ENCODE data around the gene RNF223. TPM values are rescaled to one million over a fixed set of nuclear protein-coding genes. Genes with fewer than 3 reads are reported as not detected.

Gene RNF223
- total RNA-seq, 4 donors from 2014 or later = not detected

GRCh38 chr1:1044455-1045078 is 29.5 kb downstream of the RNF223 start:
- Histone ChIP-seq H3K27ac (no peak overlapping the region), H3K9me3 (no peaks in the 10 kb centered on the region), H3K4me1 (peaks cover 8 to 11% of the 10 kb centered on the region in 2 donors), H3K27me3 (no peaks in the 10 kb centered on the region), H3K36me3 (peaks cover 23 to 26% of the 10 kb centered on the region in 2 donors), H3K4me3 (replicated peaks in 1 of 3) (no peak overlapping the region)
- no peak for DNase-seq
- intact Hi-C loops (cut with DNase I) = no loop called here
- no peak for TF ChIP-seq CTCF (IDR thresholded peaks at IDR 0.05)
- TF ChIP-seq POLR2A (IDR thresholded peaks at IDR 0.05) = no peak
- 92 to 95% methylated on average over 33 to 34 of the region's 34 CpGs for WGBS, 2 donors

- Histone ChIP-seq H3K27me3 (no peaks in the 10 kb centered on the region), H3K4me1 (peaks cover 8 to 14% of the 10 kb centered on the region in 2 donors), H3K4me3 (replicated peaks in 1 of 3) (no peak overlapping the region), H3K36me3 (peaks cover 23 to 26% of the 10 kb centered on the region in 2 donors), H3K9me3 (no peaks in the 10 kb centered on the region), H3K27ac (no peak overlapping the region)
- intact Hi-C loops (cut with DNase I) = no loop called here
- no peak for TF ChIP-seq CTCF (IDR thresholded peaks at IDR 0.05)
- TF ChIP-seq POLR2A (IDR thresholded peaks at IDR 0.05) = no peak
- 97 to 99% methylated on average over 18 to 24 of the region's 33 CpGs for WGBS, 2 donors
- DNase-seq = no peak
Measured at GRCh38 chr1:1043921-1044320, 30.2 kb downstream of the RNF223 start.

GRCh38 chr1:1043411-1043810 is 30.7 kb downstream of the RNF223 start:
- H3K27ac ChIP-seq = no peak overlapping the region
- no peaks in the 10 kb centered on the region for H3K9me3 ChIP-seq
- no peak overlapping the region for H3K4me3 ChIP-seq (replicated peaks in 1 of 3)
- DNase-seq = no peak
- WGBS, 2 donors = 96 to 98% methylated on average over 12 to 21 of the region's 27 CpGs
- TF ChIP-seq CTCF (IDR thresholded peaks at IDR 0.05) (no peak), POLR2A (IDR thresholded peaks at IDR 0.05) (no peak)
- H3K27me3 ChIP-seq = no peaks in the 10 kb centered on the region
- H3K36me3 ChIP-seq = peaks cover 23 to 26% of the 10 kb centered on the region in 2 donors
- peaks cover 8 to 14% of the 10 kb centered on the region in 2 donors for H3K4me1 ChIP-seq
- intact Hi-C loops (cut with DNase I) = no loop called here

- DNase-seq = no peak
- Histone ChIP-seq H3K4me3 (replicated peaks in 1 of 3) (no peak overlapping the region), H3K9me3 (no peaks in the 10 kb centered on the region), H3K36me3 (peaks cover 23% of the 10 kb centered on the region in 2 donors), H3K27ac (no peak overlapping the region), H3K4me1 (peaks cover 8 to 14% of the 10 kb centered on the region in 2 donors), H3K27me3 (no peaks in the 10 kb centered on the region)
- TF ChIP-seq POLR2A (IDR thresholded peaks at IDR 0.05) = no peak
- no peak for TF ChIP-seq CTCF (IDR thresholded peaks at IDR 0.05)
- intact Hi-C loops (cut with DNase I) = no loop called here
- WGBS, 2 donors = 87 to 100% methylated on average over 2 to 3 of the region's 10 CpGs
Measured at GRCh38 chr1:1042835-1043234, 31.3 kb downstream of the RNF223 start.

GRCh38 chr1:1041873-1042272 is 32.2 kb downstream of the RNF223 start:
- H3K4me3 ChIP-seq (replicated peaks in 1 of 3) = no peak overlapping the region
- H3K27me3 ChIP-seq = no peaks in the 10 kb centered on the region
- H3K27ac ChIP-seq = no peak overlapping the region
- no peaks in the 10 kb centered on the region for H3K9me3 ChIP-seq
- peaks cover 13 to 14% of the 10 kb centered on the region in 2 donors for H3K36me3 ChIP-seq
- intact Hi-C loops (cut with DNase I) = no loop called here
- TF ChIP-seq POLR2A (IDR thresholded peaks at IDR 0.05) (no peak), CTCF (IDR thresholded peaks at IDR 0.05) (no peak)
- DNase-seq = no peak
- H3K4me1 ChIP-seq = peaks cover 8 to 14% of the 10 kb centered on the region in 2 donors
- 97% methylated on average over 11 to 21 of the region's 25 CpGs for WGBS, 2 donors

Measured in thyroid gland (tissue), 4 donors.